GM19467 (cell line): ENCODE data around the gene VPREB3.
"Not testable (repeated sequence)": the region's sequence is repeated elsewhere in the genome, so short reads cannot be mapped to it uniquely, and the experiment has no call there.

ENCODE experiments used
- ATAC-seq: cut with Tn5 transposase; IDR thresholded peaks from one replicate; pipeline ENCODE4 v1.9.1; 2021; ENCODE audit warnings: mild to moderate bottlenecking, moderate library complexity; ENCODE audit not compliant: unreplicated experiment

The VPREB3 gene

DNA sequence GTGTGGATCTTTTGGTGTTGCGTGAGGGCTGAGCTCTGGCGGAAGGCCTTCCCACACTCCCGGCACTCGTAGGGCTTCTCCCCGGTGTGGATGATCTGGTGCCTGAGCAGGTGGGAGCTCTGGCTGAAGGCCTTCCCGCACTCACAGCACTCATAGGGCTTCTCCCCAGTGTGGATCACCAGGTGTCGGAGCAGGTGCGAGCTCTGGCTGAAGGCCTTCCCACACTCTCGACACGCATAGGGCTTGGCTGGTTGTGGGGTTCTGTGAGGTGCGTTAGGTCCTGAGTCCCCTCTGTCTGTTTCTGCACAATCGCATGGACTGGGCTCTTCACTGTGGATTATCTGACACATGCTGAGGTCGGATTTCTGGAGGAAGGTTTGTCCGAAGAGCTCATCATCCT lies 9.7 kb downstream of the VPREB3 start:
- ATAC-seq: no peak

DNA sequence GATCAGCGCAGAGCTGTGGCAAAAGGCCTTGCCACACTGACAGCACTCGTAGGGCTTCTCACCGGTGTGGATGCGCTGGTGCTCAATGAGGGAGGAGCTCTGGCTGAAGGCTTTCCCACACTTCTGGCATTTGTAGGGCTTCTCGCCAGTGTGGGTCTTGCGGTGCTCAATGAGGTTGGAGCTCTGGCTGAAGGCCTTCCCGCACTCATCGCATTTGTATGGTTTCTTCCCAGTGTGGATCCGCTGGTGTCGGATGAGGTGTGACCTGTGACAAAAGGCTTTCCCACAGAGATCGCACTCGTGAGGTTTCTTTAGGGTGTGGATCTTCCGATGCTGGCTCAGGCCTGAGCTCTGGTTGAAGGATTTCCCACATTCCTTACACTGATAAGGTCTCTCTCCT lies 10.2 kb downstream of the VPREB3 start:
- no peak for ATAC-seq

DNA sequence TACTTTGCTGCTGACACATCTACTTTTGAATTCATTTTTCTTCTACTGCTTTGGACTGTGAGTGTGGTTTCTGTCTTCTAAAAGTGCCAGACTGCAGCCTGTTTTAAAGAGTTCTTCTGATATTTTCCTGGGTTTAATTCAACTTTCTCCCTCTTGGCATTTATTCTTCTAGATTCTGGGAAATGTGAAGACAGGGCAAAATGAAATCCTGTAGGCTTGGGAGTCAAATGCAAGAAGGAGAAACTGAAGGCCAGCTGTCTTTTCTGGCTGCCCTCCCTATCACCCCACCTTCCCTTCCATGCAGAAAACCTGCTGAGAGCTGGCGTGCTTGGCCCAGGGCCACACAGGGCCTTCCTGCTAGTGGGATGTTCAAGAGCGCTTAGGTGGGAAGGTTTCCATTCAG lies 10.9 kb downstream of the VPREB3 start:
- ATAC-seq: no peak

DNA sequence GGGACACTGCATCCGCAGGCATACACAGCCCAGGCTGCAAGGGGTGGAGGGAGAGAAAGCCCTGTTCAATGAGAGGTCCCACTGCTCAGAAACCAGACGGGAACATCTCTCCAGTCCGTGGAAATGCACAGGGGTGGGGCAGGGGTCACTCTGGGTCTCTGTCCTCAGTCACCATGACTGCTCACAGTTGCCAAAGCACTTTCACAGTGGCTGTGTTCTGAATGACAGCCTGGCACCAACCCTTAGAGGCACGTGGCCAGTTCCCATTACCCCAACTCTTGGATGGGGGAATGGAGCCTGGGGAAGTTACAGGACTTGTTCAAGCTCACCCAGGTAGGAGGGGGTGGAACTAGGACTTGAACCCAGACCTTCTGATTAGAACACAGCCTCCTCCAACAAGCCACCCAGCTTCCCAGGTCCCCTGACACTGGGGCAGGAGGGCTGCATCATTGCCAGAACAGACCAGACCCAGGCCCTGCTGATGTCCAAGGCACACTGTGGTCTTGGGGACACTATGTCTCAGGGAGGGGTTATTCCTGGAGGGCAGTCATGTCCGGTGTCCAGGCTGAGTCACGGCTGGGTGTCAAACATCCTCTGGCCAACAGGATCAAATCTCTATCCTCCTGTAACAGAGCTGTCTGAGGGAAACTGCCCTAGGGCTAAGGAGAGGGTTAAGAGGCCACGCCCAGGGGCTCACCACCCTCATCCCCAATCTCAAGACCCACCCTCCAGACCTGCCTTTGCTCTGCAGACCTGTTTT lies 11.5 kb downstream of the VPREB3 start:
- ATAC-seq: no peak

DNA sequence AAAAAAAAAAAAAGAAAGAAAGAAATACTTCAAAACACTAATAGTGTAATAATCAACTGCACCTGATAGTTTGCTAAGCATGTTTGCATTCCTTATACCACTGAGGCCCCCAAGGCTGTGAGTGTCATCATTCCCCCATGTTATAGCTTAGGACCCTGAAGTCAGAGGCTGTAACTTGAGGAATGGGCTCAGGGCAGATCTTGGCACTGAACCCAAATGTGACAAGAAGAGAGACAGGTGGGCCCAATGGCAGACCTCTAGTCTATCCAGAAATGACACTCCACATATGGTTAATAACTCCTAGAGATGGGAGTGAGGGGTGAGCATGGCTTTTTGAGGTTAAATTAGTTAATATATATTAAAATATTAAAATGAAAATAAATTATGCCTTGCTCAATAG lies 16.5 kb downstream of the VPREB3 start:
- no peak for ATAC-seq

DNA sequence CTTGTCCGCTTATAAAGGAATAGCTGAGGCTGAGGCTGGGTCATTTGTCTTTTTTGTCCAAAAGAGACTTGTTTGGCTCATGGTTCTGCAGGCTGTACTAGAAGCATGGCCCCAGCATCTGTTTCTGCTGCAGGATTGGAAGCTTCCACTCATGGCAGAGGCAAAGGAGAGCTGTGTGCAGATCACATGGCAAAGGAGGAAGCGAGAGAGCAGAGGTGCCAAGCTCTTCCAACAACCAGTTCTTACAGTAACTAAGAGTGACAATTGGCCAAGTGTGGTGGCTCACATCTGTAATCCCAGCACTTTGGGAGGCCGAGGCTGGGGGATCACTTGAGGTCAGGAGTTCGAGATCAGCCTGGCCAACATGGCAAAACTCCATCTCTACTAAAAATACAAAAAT lies 26.1 kb downstream of the VPREB3 start:
- not testable (repeated sequence) for ATAC-seq

DNA sequence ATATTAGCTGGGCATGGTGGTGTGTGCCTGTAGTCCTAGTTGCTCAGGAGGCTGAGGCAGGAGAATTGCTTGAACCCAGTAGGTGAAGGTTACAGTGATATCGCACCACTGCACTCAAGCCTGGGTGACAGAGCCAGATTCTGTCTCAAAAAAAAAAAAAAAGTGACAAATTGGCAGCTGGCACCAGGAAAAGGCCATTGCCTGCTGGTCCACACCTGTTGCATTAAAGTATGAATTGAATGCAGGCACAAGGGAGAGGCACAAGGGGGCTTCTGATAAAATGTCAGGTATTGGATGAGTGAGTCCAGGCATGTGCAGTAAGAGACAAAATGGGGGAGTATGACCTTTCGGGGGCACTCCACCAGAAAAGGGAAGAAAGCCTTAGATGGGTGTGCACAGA lies 31.5 kb downstream of the VPREB3 start:
- ATAC-seq: no peak

DNA sequence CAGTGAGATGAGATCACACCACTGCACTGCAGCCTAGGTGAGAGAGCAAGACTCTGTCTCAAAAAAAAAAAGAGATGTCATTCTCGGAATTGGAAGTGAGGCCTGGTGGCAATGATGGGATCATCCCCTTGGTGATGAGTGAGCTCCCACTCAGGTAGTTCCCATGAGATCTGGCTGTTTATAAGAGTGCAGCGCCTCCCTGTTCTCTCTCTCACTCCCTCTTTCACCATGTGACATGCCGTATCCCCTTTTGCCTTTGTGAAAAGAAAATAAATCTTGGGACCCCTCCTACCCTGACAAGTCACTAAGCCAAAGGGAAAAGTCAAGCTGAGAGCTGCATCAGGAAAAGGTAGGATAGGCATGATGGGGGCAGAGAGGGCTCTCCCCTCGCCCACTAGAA lies 32.1 kb downstream of the VPREB3 start:
- no peak for ATAC-seq

DNA sequence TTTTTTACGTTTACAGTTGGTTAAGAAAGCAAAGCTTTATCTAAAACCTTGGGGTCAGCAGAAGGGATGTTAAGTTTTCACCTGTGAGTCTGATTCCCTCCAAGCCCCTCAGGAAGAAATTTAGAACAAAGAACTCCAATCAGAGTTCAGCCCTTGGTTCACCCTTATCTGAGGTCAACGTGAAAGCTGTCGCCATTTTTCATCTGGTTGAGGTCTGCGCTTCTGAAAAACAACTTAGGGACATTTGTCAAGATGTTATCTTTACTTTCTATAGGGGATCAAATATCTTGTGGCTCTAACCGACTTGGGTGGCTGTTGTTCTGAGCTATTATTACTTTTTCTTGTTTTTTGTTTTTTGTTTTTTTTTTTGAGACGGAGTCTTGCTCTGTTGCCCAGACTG lies 33.4 kb downstream of the VPREB3 start:
- ATAC-seq: no peak

DNA sequence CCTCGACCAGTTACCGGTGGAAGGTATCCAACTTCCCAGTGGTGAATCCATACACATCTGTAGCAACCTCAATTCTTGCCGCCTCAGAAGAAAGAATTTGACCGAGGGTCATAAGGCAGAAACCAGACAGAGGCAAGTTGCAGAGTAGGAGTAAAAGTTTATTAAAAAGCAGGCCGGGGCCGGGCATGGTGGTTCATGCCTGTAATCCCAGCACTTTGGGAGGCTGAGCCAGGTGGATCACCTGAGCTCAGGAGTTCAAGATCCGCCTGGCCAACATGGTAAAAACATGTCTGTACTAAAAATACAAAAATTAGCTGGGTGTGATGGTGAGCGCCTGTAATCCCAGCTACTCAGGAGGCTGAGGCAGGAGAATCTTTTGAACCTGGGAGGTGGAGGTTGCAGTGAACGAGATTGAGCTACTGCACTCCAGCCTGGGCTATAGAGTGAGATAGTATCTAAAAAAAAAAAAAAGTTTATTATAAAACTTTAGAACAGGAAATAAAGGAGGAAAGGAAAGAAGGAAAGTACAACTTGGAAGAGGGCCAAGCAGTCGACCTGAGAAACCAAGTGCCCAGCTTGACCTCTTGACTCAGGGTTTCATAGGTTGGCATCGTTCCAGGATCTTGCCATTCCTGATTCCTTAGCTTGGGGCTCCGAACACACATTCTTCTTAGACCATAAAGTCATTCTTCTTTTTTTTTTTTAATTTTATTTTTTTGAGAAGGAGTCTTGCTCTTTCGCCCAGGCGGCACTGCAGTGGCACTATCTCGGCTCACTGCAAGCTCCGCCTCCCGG lies 35.7 kb downstream of the VPREB3 start:
- ATAC-seq: no peak

DNA sequence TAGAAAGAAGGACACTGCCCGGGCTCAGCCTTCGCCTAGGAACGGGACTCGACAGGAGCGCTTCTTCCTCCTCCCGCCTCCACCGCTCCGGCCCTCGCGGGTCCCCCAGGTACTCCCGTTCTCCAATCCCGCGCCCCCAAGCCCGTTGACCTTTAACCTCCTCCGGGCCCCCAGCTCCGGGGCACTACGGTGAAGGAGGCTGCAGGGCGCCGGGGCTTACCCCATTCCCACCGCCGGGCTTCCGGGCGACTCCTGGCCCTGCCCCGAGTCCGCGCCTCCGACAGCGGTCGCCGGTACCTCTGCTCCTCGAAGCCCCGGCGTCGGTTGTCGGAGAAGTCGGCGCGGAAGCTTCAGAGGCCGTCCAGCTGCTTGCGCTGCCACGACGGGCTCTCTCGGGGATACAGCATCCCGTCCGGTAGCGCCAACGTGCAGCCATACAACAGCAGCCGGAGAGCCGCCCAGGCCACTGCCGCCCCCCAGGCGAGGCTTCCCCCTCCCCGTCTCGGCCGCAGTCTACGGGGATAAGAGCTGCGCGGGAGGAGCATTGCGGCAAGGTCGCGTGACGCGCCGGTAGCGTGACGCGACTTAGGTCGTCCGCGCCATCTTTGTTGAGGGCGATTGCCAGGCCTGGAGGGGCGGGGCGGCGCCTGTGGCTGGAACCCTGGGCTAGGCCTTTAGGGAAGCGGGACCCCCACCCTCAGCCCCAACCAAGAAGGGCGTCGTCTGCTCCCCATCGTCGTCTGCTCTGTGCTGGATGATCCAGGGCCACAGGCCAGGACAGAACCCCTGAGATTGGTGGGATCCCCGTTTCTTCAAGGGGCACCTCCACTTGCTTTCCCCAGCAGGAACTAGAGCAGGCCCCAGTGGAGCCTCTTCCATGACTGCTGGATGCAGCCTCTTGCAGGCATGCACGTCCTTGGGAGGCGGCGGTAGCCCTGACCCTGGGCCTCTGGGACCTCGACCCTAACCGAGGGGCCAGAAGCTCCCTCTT lies 37.1 kb downstream of the VPREB3 start:
- no peak for ATAC-seq

DNA sequence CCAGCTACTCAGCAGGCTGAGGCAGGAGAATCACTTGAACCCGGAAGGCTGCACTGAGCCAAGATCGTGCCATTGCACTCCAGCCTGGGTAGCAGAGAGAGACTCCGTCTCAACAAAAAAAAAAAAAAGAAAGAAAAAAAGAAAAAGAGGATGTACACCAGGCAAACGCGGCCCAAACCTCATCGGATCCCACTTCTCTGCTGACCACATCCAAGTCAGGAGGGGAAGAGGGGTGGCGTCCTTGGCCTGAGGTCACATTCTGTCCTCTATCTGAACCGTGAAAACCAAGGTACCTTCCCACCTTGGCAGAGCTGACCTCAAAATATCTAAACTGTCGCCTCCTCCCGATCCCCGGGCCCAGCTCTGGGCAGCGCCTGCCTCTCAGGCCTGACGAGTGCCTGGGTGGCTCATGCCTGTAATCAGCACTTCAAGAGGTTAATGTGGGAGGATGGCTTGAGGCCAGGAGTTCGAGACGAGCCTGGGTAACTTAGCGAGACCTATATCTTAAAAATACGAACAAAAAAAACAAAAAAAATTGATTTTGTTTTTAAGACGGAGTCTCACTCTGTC lies 38.3 kb downstream of the VPREB3 start:
- no peak for ATAC-seq

DNA sequence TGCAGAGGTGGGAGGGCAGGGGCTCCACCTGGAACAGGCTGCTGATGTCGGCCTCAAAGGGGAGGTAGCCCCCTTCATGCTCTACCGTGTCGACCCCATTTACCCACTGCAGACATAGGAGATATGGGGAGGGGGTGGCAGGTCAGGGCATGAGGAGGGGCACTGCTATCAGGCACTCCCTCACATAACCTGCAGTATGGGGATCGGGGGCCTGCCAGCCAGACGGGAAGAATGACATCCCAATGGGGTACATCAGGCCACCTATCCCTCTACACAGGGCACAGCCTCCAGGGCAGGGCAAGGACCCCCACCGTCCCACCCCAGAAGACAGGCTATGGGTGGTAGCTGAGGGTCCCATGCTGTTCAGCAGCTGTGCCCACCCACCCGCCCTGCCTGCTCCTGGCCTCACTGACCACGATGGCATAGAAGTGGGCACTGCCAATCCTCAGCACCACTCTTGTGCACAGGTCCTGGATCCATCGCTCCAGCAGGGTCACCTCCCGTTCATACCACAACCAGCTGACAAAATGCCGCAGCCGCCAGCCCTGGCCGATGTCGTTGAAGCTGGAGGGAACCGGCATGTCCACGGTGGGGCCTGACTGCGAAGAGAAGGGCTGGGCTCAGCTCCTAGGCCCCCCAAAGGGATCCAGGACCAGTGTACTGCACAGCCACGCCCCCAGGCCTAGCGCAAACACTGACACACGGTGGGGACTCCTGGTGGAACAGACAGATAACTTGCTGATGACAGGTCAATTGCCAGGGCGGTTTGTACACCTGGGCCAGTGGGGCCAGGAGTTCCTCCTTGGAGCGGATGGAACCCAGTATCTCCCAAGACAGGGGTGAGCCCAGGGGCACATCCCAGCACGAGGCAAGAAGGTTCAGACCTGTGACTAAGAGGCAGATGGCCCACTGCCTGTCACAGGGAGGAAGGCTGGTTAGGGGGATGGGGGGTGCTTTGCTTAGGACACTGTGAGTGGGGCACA lies 39.3 kb downstream of the VPREB3 start:
- no peak for ATAC-seq

DNA sequence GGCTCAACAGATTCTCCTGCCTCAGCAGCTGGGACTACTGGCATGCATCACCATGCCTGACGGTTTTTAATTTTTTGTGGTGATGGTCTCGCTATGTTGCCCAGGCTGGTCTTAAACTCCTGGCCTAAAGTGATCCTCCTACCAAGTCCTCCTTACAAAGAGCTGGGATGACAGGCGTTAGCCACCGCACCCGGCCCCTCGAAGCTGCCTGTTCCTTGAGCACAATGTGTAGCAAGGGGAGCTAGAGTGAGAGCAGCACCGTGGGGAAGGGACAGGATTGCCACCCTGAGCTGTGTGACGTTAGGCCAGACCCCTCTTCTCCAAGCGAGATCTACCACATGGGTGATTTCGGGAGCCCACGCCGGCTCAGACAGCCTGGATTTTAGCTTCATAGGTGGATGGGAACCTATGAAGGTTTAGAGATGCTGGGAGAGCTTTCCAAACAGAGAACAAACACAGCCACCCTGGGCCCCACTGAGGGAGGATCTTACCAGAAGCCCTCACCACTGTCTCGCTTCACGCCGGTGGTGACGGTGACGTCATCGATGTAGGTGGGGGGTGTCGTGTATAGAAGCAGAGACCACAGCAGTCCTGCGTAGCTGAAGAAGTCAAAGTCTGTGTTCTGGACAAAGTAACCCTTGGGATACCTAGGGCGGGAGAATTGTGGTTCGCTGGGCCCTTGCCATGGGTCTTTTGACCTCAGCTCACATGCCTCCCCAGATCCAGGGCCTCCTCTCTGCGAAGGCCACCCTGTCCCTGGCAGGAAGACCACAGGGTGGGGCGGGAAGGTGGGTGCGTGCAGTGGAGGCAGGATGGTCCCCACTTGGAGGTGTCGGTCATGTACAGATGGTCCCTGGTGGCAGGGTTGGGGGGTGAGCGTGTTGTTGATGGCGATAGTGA lies 40.3 kb downstream of the VPREB3 start:
- ATAC-seq: no peak

DNA sequence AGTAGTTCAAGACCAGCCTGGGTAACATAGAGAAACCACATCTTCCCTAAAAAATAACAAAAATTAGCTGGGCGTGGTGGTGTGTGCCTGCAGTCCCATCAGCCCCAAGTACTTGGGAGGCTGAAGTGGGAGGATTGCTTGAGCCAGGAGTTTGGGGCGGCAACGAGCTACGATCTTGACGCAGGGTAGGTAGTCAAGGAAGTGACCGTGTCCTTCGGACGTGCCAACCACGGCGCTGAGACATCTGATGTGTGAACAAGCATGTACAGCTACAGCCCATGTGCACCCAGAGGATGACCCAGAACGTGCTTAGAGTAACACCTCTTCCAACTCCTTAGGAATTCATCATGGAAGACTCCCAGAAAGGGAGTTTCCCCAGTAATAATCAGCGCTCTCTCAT lies 42.0 kb downstream of the VPREB3 start:
- no peak for ATAC-seq

DNA sequence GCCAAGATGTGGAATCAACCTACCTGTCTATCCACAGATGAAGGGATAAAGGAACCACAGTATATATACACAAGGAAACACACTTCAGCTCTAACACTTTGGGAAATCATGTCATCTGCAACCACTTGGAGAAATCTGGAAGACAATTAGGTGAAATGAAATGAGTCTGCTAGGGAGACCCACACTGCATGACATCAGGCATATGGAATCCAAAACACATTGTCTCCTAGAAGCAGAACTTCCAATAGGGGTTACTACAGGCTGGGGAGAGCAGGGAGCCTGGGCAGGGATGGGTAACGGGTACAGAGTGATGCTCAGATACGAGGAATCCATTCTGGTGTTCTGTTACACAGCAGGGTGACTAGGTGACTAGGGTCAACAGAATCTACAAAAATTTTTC lies 45.1 kb downstream of the VPREB3 start:
- ATAC-seq: no peak

DNA sequence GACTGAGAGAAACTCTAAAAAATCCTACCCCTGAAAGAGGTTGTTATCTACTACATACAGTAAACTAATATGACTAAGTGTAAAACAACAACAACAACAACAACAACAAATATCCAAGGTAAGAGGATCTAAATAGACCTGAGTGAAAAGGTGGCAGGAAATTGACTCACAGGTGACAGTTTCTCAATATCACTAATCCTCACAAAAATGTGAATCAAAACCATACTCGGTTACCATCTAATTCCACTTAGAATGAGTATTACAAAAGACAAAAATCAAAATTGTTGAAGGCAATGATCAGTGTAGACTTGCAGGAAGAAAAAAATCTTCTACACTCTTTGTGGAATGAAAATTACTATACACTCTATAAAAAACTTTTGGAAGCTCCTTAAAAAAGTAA lies 46.0 kb downstream of the VPREB3 start:
- ATAC-seq: no peak

DNA sequence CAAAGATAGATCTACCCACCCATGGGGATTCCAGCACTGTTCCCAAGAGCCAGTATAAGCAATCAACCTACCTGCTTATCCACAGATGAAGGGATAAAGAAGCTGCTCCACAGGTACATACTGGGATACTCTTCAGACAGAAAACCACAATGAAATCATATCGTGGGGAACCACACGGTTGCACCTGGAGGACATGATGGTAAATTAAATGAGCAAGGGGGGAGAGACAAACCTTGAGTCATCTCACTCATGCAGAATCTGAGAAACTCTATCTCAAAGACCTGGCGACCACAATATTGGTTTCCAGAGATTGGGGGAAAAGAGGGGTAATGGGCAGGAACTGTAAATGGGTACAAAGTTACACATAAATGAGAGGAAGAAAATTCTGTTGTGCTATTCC lies 48.9 kb downstream of the VPREB3 start:
- no peak for ATAC-seq

DNA sequence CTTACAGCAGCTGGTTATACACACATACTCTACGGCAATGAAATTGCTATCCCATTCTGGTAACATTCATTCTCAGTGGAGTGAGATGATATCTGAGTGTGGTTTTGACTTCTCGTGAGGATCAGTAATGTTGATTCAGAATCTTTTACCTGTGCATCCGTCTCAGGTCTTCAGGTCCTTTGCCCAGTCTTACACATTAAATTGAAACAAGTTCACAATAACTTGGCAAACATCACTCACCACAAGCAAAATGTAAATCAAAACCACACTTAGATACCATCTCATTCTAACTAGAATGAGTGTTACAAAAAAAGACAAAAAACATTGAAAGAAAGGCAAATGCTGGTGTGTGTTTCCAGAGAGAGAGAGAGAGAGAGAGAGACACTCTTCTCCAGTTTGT lies 49.4 kb downstream of the VPREB3 start:
- ATAC-seq: no peak
